GM20000 (cell line): ENCODE data around the gene NKX2-4.

ENCODE experiments used
- DNase-seq: peaks from one replicate; pipeline ENCODE4 v3.0.0; 2012; ENCODE audit warnings: low spot score
- TF ChIP-seq, protein P1 (sequence below): IDR thresholded peaks from 2 replicates; pipeline ENCODE4 v1.5.1; 2012; ENCODE audit warnings: mild to moderate bottlenecking, control low read depth; ENCODE audit errors: extremely low read depth, missing control alignments

NKX2-4 gene

DNA sequence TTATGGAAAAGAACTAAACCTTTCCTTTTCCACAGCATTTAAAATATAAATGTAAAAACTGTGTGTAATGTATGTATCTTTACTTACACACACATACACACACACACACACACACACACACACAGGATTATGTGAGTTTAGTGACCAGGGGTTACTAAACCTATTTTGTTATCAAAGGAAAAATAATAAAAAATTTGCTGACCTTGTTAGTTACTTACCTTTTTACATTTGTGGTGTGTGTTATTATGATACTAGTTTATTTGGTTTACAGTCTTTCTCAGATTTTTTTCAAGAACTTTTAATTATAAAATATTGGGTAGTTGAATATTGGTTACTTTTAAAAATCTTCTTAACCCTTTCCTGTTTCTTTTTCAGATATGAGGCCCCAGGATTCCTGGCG is 15.7 kb downstream of the NKX2-4 start:
- DNase-seq: no peak
- TF ChIP-seq, protein P1, sequence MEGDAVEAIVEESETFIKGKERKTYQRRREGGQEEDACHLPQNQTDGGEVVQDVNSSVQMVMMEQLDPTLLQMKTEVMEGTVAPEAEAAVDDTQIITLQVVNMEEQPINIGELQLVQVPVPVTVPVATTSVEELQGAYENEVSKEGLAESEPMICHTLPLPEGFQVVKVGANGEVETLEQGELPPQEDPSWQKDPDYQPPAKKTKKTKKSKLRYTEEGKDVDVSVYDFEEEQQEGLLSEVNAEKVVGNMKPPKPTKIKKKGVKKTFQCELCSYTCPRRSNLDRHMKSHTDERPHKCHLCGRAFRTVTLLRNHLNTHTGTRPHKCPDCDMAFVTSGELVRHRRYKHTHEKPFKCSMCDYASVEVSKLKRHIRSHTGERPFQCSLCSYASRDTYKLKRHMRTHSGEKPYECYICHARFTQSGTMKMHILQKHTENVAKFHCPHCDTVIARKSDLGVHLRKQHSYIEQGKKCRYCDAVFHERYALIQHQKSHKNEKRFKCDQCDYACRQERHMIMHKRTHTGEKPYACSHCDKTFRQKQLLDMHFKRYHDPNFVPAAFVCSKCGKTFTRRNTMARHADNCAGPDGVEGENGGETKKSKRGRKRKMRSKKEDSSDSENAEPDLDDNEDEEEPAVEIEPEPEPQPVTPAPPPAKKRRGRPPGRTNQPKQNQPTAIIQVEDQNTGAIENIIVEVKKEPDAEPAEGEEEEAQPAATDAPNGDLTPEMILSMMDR: no peak

DNA sequence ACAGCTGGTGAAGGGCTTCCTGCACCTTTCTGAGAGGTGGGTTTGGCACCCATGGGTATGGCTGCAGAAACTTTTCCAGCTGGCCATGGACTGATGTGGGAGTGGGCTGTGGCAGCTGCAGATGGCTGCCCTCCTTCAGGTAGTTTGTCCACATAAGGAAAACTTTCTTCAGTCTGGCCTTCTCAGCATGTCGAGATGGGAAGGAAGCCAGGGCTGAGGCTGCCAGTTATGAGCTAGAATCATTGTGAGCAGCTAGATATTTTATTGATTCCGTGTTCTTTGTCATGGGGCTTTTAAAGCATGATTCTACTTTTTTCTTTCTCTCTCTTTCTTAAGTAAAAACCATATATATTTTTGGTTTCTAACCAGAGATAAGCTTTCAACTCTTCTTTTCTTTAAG is 16.6 kb downstream of the NKX2-4 start:
- DNase-seq: no peak
- TF ChIP-seq, protein P1: no peak

DNA sequence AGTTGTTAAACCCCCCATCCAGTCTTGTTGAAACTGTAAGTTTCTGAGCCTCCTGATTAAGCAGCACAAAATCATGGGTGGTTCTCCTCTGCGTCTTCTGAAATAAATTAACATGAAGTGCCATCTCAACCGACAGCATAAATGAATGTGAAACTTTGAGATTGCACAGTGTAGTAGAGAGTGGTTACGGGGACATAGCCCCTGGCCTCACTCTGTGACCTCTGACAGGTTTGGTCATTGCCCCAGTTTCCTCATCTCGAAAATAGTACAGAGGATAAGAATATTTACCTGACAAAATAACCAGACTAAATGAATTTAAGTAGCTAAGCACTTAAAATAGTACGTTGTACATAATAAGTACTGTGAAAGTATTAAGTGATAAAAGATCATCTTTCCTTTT is 19.1 kb downstream of the NKX2-4 start:
- DNase-seq: no peak
- TF ChIP-seq, protein P1: no peak

DNA sequence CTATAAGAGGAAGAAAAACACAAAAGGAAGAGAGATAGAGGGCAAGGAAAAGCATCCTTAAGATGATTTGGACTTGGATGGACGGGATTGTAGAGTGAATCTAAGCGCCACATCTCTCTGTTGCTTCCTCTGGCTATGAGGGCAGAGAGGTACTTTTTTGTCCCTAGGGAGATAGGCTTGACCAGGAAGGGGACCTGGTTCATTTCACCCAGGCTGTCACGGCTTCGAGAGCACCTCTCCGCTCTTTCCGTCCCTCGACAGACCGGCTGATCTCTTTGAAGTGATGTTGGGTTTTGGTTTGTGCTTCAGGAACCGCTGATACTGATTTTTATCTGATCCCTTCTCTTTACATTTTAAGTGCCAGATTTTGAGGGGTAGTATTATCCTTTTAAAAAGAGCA is 19.6 kb downstream of the NKX2-4 start:
- TF ChIP-seq, protein P1: no peak
- no peak for DNase-seq

DNA sequence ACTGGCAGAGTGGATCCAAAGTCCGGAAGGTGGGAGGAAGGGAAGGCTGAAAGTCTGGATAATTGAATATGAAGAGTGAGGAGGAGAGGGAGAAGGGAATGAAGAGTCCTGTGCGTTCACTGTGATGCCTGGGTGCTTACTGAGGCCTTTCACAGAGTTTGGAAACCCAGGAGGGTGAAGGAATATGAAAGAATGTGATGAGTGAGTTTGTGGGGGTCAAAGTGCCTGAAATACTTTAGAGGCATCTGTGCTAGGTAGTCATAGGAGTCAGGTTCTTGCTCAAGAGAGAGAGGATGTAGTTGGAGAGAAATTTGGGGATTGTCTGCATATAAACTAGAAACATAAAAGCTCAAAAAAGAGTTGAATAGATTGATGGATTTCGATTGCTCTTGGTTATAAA is 20.7 kb downstream of the NKX2-4 start:
- DNase-seq: no peak

DNA sequence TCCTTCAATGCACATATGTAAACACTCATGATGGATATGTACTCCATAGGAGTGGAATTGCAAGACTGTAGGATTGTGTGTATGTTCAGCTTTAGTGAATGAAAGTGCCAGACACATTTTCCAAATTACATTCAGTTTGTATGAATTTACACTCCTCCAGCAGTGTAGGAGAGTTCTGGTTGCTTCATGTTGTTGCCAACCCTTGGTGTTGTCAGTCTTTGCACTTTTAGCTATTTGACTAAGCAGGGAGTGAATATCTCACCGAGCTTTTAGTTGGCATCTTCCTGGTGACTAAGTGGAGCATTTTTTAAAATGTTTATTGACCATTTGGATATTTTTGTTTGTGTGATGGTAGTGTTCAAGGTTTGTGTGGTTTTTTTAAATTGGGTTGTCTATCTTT is 23.9 kb downstream of the NKX2-4 start:
- TF ChIP-seq, protein P1: no peak

More for the DNA sequence above, 20.7 kb downstream of the NKX2-4 start:
- TF ChIP-seq, protein P1: no peak

DNA sequence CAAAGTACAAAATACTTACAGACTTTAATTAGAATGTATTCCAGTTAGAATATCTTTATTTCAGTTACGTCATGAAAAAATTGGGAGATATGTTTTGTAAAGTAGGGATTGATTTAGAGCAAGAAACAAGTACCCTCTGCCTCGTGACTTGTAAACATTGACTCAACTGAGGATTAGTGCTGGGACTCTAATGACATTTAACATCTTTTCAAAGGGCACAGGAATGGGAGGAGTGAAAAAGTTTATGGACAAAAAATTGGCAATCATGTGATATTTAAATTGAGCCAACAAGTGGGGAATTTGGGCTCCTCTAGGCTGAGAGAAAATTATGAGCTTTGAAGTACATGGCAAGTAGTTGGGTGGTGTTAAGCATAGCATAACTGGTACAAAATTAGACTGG is 25.3 kb downstream of the NKX2-4 start:
- TF ChIP-seq, protein P1: no peak
- no peak for DNase-seq

More for the DNA sequence above, 23.9 kb downstream of the NKX2-4 start:
- no peak for DNase-seq
